SK-N-SH (cell line): Measurements from ENCODE around the gene EMX1. TPM values are rescaled to one million over a fixed set of nuclear protein-coding genes. Genes with fewer than 3 reads are reported as not detected.

Source experiments
- CTCF ChIA-PET: fragments of 300-600, 350-600 bp; formaldehyde crosslinking; extraction: SDS; loops from one replicate; lab custom pipeline; 2021; lab: Yijun Ruan, JAX
- POLR2A ChIA-PET: fragments of 350-600 bp; sonication (Branson Sonifier 250); formaldehyde crosslinking; extraction: SDS; loops from one replicate; lab custom pipeline; 2020; ENCODE audit warnings: antibody characterized with exemption, inconsistent platforms; lab: Yijun Ruan, JAX
- DNase-seq: peaks from one replicate; pipeline ENCODE4 v3.0.0; 2012
- H2AFZ ChIP-seq: fragments of 200-600 bp; sonication (generic); 2 replicates; pipeline ENCODE4 v1.8.1; 2016; ENCODE audit warnings: antibody characterized with exemption, mild to moderate bottlenecking, low read depth
- H3F3A ChIP-seq: fragments of 200-600 bp; sonication (generic); replicated peaks from 2 replicates; pipeline ENCODE3; 2016; ENCODE audit warnings: antibody characterized with exemption, mild to moderate bottlenecking; ENCODE audit not compliant: insufficient read depth
- H3K27ac ChIP-seq, 2 experiments: fragments of 200-500 bp in 1 of 2; fragments of 200-600 bp in 1 of 2; sonication (Bioruptor generic) in 1 of 2; sonication (generic), shearing (Covaris generic) in 1 of 2; 2 replicates each; pipeline versions ENCODE4 v1.5.1 to v1.6.1; 2014 to 2016; ENCODE audit warnings: low read depth in 2 of 2, inconsistent platforms in 1 of 2, low read length in 1 of 2, mild to moderate bottlenecking in 1 of 2, mixed read lengths in 1 of 2
- H3K27me3 ChIP-seq: fragments of 200-600 bp; sonication (generic), shearing (Covaris generic); 2 replicates; pipeline ENCODE4 v1.6.1; 2016; ENCODE audit warnings: mixed run types; ENCODE audit not compliant: insufficient read depth
- H3K36me3 ChIP-seq, 2 experiments: fragments of 200-500 bp in 1 of 2; fragments of 200-600 bp in 1 of 2; sonication (Bioruptor generic) in 1 of 2; sonication (generic) in 1 of 2; replicated peaks in 1 of 2; 2 replicates each; pipeline versions ENCODE3 to v1.5.1; 2014 to 2016; ENCODE audit warnings: low read length in 1 of 2, mild to moderate bottlenecking in 1 of 2; ENCODE audit not compliant: insufficient read depth in 2 of 2, control insufficient read depth in 1 of 2
- H3K4me1 ChIP-seq, 2 experiments: fragments of 200-500 bp in 1 of 2; fragments of 200-600 bp in 1 of 2; sonication (Bioruptor generic) in 1 of 2; sonication (generic), shearing (Covaris generic) in 1 of 2; 2 replicates each; pipeline versions ENCODE4 v1.5.1 to v1.6.1; 2014 to 2016; ENCODE audit warnings: low read depth in 1 of 2, low read length in 1 of 2, mixed run types in 1 of 2; ENCODE audit not compliant: insufficient read depth in 2 of 2, control insufficient read depth in 1 of 2
- H3K4me2 ChIP-seq: fragments of 200-600 bp; sonication (generic), shearing (Covaris generic); 2 replicates; pipeline ENCODE4 v1.6.1; 2017; ENCODE audit warnings: mixed run types
- H3K4me3 ChIP-seq, 2 experiments: fragments of 200-500 bp in 1 of 2; fragments of 200-600 bp in 1 of 2; sonication (Bioruptor generic) in 1 of 2; sonication (generic), shearing (Covaris generic) in 1 of 2; 2 replicates each; pipeline versions ENCODE4 v1.5.1 to v1.8.1; 2014 to 2016; ENCODE audit warnings: low read depth in 2 of 2, inconsistent platforms in 1 of 2, low read length in 1 of 2, mild to moderate bottlenecking in 1 of 2, mixed read lengths in 1 of 2, moderate library complexity in 1 of 2
- H3K79me2 ChIP-seq: fragments of 200-600 bp; sonication (generic); 2 replicates; pipeline ENCODE4 v1.8.1; 2017; ENCODE audit warnings: mild to moderate bottlenecking; ENCODE audit not compliant: insufficient read depth
- H3K9ac ChIP-seq: fragments of 200-600 bp; sonication (generic); 2 replicates; pipeline ENCODE4 v1.6.1; 2017; ENCODE audit warnings: mixed run types
- H3K9me2 ChIP-seq: fragments of 200-600 bp; sonication (generic); 2 replicates; pipeline ENCODE4 v1.6.1; 2017; ENCODE audit warnings: mixed run types
- H3K9me3 ChIP-seq: fragments of 200-600 bp; sonication (generic); 2 replicates; pipeline ENCODE4 v1.6.1; 2017; ENCODE audit warnings: mixed run types, mild to moderate bottlenecking, moderate library complexity
- H4K20me1 ChIP-seq: fragments of 200-600 bp; sonication (generic); 2 replicates; pipeline ENCODE4 v1.6.1; 2017; ENCODE audit warnings: mild to moderate bottlenecking, mixed run types; ENCODE audit not compliant: insufficient read depth
- CHD2 ChIP-seq: fragments of 150-350 bp; IDR thresholded peaks from 2 replicates; pipeline ENCODE4 v1.6.1; 2018; ENCODE audit warnings: low read length; ENCODE audit not compliant: partially characterized antibody
- CTCF ChIP-seq: fragments of 200-600 bp; sonication (generic); IDR thresholded peaks from 2 replicates; pipeline ENCODE4 v1.6.1; 2017; ENCODE audit warnings: antibody characterized with exemption, mild to moderate bottlenecking, moderate library complexity
- EP300 ChIP-seq, 2 experiments: IDR thresholded peaks; 2 replicates each; pipeline versions ENCODE4 v1.4.0 to v1.6.1; 2012; ENCODE audit warnings: borderline replicate concordance in 1 of 2, low read depth in 1 of 2, low read length in 1 of 2
- EZH2phosphoT487 ChIP-seq: fragments of 200-600 bp; sonication (generic); IDR thresholded peaks from 2 replicates; pipeline ENCODE4 v1.6.1; 2017; ENCODE audit warnings: low read depth, mixed run types, mild to moderate bottlenecking, antibody characterized with exemption, moderate library complexity, borderline replicate concordance
- MXI1 ChIP-seq: IDR thresholded peaks from 2 replicates; pipeline ENCODE4 v1.6.1; 2012; ENCODE audit warnings: mild to moderate bottlenecking, low read depth, low read length, improper control_type of control experiment
- NFIC ChIP-seq: IDR thresholded peaks from 2 replicates; pipeline ENCODE4 v1.4.0; 2012; ENCODE audit warnings: borderline replicate concordance
- NRF1 ChIP-seq: IDR thresholded peaks from 2 replicates; pipeline ENCODE4 v1.6.1; 2012; ENCODE audit warnings: low read depth, mild to moderate bottlenecking, low read length
- PBX3 ChIP-seq: IDR thresholded peaks from 2 replicates; pipeline ENCODE4; 2012
- RCOR1 ChIP-seq: fragments of 150-350 bp; IDR thresholded peaks from 2 replicates; pipeline ENCODE4 v1.6.1; 2017; ENCODE audit warnings: antibody characterized with exemption, low read length
- REST ChIP-seq: IDR thresholded peaks from 2 replicates; pipeline ENCODE4 v1.6.1; 2012; ENCODE audit warnings: mild to moderate bottlenecking, low read depth, low read length, moderate library complexity
- SIN3A ChIP-seq: IDR thresholded peaks from 2 replicates; pipeline ENCODE4 v1.6.1; 2012; ENCODE audit warnings: low read depth, mild to moderate bottlenecking, low read length, moderate library complexity, borderline replicate concordance
- USF1 ChIP-seq: IDR thresholded peaks from 2 replicates; pipeline ENCODE4 v1.4.0; 2012; ENCODE audit warnings: low read depth, borderline replicate concordance
- USF2 ChIP-seq: fragments of 150-350 bp; IDR thresholded peaks from 2 replicates; pipeline ENCODE4 v1.6.1; 2017; ENCODE audit warnings: antibody characterized with exemption, low read length, low read depth, borderline replicate concordance
- ZBTB33 ChIP-seq: IDR thresholded peaks from 2 replicates; pipeline ENCODE4 v1.4.0; 2012; ENCODE audit warnings: low read depth, borderline replicate concordance
- WGBS: methylation state at CpG from one replicate; pipeline ENCODE4 v1.1.6; 2017; ENCODE audit warnings: low lambda C conversion rate; 5-methylcytosine and 5-hydroxymethylcytosine counted together
- polyA plus RNA-seq, 3 experiments: library from polyadenylated mRNA; depleted of rRNA; stranded (reverse); fragments of >200 nt; gene quantifications; 2 replicates each; pipeline ENCODE4 v1.2.3, GENCODE V29; 2012

The EMX1 gene
- polyA plus RNA-seq, 1 of the 3 experiments (the other 2 are of a cell fraction) = not detected

- POLR2A ChIA-PET = no interaction called here
- Histone ChIP-seq H2AFZ (no peak overlapping the region), H3K4me2 (no peak overlapping the region), H3K4me3 (no peak overlapping the region), H3K36me3 (no peaks in the 10 kb centered on the region), H3F3A (no peaks in the 10 kb centered on the region), H3K9me3 (no peaks in the 10 kb centered on the region), H3K4me1 (no peaks in the 10 kb centered on the region), H3K9me2 (no peaks in the 10 kb centered on the region), H3K9ac (no peak overlapping the region), H3K79me2 (no peaks in the 10 kb centered on the region), H3K27me3 (no peaks in the 10 kb centered on the region), H4K20me1 (no peaks in the 10 kb centered on the region), H3K27ac (no peak overlapping the region)
- no peak for DNase-seq
- 94% methylated on average over 24 of the region's 24 CpGs for WGBS
- TF ChIP-seq CTCF (no peak), ZBTB33 (no peak), SIN3A (no peak), EZH2phosphoT487 (no peak), NFIC (no peak), NRF1 (no peak), MXI1 (no peak), RCOR1 (no peak), REST (no peak), CHD2 (no peak), EP300 (IDR thresholded peaks at IDR 0.05; ENCODE audit: borderline replicate concordance in 1 of 2, low read depth in 1 of 2, low read length in 1 of 2) (no peak), USF2 (no peak), USF1 (no peak), PBX3 (no peak)
- CTCF ChIA-PET = interaction anchor here (4.1 kb wide), 1 partner anchor 63 kb away, joined by 20 read pairs; no protein-coding TSS in a partner anchor
These were observed 38.1 kb downstream of the EMX1 start for GRCh38 chr2:72955228-72956049.
